Activated CD4-positive, alpha-beta T cell treated with anti-CD3 and anti-CD28 coated beads for 24 hours (primary cell): ENCODE measurements around the gene AKAP13.
A peak's percentile ranks its signal among the peaks of the same experiment; 100 is the strongest.
"Not testable (repeated sequence)": the region's sequence is repeated elsewhere in the genome, so short reads cannot be mapped to it uniquely, and the experiment has no call there.

Experiments used
- DNase-seq, 2 donors: peaks; one replicate each; pipeline ENCODE4 v3.0.0-alpha.2; 2020; ENCODE audit warnings: low read depth in 2 of 2

The AKAP13 gene, protein sequence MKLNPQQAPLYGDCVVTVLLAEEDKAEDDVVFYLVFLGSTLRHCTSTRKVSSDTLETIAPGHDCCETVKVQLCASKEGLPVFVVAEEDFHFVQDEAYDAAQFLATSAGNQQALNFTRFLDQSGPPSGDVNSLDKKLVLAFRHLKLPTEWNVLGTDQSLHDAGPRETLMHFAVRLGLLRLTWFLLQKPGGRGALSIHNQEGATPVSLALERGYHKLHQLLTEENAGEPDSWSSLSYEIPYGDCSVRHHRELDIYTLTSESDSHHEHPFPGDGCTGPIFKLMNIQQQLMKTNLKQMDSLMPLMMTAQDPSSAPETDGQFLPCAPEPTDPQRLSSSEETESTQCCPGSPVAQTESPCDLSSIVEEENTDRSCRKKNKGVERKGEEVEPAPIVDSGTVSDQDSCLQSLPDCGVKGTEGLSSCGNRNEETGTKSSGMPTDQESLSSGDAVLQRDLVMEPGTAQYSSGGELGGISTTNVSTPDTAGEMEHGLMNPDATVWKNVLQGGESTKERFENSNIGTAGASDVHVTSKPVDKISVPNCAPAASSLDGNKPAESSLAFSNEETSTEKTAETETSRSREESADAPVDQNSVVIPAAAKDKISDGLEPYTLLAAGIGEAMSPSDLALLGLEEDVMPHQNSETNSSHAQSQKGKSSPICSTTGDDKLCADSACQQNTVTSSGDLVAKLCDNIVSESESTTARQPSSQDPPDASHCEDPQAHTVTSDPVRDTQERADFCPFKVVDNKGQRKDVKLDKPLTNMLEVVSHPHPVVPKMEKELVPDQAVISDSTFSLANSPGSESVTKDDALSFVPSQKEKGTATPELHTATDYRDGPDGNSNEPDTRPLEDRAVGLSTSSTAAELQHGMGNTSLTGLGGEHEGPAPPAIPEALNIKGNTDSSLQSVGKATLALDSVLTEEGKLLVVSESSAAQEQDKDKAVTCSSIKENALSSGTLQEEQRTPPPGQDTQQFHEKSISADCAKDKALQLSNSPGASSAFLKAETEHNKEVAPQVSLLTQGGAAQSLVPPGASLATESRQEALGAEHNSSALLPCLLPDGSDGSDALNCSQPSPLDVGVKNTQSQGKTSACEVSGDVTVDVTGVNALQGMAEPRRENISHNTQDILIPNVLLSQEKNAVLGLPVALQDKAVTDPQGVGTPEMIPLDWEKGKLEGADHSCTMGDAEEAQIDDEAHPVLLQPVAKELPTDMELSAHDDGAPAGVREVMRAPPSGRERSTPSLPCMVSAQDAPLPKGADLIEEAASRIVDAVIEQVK (N-terminal part only)

GRCh38 chr15:85380217-85380811 is at the start of gene AKAP13:
Gene AKAP13, plus strand, starts transcription at chr15:85380603. Its CDS starts 105,118 bp downstream, at chr15:85485721.
- DNase-seq: peak; percentile 86 to 87

GRCh38 chr15:85330901-85331588 is 49.4 kb upstream of the AKAP13 start:
- DNase-seq: peak; percentile 37 to 57

GRCh38 chr15:85331655-85332285 is 48.6 kb upstream of the AKAP13 start:
- no peak for DNase-seq

DNA sequence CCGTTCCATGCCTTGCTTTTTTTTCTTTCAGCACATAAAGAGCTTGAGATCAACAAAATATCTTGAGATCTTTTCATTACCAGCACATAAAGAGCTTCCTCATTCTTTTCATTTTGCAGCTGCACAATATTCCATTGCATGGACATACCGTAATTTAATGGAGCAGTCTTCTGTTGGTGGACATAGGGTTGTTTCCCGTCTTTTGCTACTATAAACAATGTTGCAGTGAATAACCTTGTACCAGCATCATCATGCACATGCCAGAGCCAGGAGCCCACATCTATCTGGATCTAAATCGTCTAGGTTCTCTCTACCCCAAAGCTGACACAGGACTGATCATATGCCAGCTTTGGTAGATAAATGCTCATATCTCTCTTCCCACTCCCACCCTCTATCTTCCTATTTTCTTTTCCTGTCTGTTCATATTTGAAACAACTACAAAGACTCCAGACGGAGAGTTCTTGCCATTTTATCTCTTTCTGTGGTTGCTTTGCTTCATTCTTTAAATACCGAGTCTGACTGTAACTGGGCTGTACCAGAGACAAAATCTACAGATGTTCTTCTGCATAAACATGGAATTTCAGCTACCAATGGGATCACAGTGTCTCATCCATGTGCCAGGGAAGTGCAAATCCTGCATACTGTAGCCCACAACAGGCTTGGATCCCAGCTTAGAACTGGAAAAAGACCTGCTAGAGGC is 47.1 kb upstream of the AKAP13 start:
- no peak for DNase-seq

DNA sequence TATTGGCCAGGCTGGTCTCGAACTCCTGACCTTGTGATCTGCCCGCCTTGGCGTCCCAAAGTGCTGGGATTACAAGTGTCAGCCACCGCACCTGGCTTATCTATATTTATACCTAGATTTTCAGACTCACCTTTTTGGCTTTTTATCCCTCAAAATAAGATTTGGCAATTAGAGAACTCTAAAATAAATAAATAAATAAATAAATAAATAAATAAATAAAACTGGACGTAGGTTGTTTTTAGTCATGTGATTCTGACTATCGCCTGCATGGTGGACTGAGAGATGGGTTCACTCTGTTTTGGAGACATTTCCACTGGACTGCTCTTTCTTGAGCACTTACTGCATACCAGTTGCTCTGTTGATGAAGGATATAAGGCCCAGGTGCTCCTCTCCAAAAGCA is 46.2 kb upstream of the AKAP13 start:
- DNase-seq: no peak

DNA sequence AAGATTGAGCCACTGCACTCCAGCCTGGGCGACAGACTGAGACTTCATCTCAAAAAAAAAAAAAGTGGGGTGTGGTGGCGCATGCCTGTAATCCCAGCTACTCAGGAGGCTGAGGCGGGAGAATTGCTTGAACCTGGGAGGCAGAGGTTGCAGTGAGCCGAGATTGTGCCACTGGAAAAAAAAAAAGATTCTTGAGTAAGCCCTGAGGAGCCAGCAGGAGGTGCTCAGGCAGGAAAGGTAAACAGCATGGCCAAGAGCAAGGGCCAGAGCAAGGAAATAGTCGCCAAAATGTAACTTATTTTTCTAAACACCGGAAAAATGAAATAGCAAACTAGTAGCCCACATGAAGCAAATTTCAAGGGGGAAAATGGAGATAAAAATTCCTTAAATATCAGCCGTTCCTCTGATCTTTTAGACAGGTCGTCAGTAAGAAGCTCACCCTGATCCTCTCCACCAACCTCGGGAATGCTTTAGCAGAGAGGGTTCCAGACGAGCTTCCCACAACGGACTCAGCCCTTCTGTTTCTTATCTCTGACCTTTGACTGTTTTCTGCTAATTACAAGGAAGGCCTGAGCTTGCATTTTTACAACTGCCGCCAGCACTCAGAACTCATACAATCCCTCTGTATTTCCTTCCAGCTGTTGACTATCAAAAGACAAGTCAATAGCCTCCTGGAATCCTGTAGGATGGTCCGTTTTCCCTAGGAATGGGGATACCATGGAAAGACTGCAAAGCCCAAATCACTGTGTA is 45.0 kb upstream of the AKAP13 start:
- DNase-seq: no peak

DNA sequence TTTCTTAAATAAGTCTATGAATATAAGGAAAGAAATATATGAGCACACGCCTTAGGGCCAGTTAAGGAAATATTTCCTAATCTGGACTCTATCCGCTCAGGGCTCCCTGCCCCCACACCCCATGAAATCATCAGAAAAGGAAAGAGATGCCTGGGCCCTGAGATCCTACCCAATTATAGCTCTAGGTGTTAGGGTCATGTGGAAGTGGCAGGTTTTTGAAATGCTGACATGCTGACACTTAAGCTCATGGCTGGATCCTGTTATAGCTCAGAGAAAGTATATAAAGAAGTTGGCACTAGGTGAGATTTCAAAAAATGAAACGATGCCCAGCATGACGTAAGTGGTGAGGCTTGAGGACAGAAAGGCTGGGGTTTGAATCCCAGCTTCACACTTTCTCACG is 43.5 kb upstream of the AKAP13 start:
- no peak for DNase-seq

- DNase-seq: no peak
Observed at GRCh38 chr15:85337425-85338074, 42.9 kb upstream of the AKAP13 start.

DNA sequence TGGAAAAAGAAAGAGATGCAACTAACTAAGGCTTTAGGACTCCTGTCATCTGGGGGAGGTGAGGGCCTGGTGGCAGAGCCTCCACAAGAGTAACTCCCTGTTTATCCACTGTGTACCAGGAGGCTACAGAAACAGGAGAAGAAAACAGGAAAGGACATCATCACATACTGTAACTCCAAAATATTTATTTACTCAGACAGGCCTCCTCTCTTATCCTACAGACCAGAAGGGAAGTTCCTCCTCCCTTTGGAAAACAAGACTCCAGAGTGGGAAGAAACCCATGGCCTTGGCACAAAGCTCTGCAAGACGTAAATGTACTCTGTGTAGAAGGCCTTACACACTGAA is 40.1 kb upstream of the AKAP13 start:
- no peak for DNase-seq

DNA sequence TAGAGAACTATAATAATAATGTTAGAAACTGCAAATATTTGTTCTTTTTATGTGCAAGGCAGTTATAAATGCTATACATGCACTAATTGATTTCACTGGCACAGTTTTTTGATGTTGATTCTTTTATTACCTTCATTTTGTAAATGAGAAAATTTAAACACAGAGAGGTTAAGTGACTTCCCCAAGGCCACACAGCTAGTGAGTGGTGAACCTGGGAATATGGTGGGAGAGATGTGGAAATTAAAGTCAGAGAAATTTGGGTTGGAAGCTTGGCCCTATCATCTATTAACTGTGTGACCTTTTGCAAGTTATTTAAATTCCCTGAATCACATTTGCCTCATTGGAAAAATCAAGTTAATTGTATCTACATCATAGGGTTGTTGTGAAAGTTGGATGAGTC is 39.6 kb upstream of the AKAP13 start:
- DNase-seq: no peak

DNA sequence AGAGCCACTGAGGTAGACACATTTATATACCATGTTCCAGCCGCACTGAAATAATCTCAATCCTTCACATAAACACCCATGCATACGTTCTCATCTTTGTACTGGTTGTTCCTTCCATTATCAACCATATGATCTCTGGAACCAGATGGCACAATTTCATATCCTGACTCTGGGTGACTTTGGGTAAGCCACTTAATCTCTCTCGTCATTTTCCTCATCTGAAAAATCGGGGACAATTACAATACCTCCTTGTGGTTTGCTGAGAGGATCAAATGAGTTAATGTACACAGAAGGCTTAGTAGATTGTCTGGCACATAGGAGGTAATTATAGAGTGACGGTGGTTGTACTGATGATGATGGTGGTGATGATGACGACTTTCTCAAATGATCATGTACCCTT is 38.2 kb upstream of the AKAP13 start:
- DNase-seq: not testable (repeated sequence)

GRCh38 chr15:85343443-85343842 is 37.0 kb upstream of the AKAP13 start:
- not testable (repeated sequence) for DNase-seq

DNA sequence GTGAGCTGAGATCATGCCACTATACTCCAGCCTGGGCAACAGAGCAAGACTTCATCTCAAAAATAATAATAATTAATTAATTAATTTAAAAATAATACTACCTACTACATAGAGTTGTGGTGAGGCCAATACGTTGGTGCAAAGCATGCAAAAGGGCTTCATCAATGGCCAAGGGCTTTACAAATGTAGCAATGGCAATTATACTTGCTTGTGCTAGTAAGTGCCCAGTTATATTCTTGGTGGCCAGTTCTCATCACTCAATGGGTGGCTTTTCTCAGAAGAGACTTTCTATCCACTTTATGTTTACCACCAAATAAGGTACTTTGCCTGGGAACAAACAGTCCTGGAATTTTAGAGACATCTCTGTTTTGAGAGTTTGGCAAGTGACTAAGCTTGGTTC is 36.2 kb upstream of the AKAP13 start:
- DNase-seq: not testable (repeated sequence)

DNA sequence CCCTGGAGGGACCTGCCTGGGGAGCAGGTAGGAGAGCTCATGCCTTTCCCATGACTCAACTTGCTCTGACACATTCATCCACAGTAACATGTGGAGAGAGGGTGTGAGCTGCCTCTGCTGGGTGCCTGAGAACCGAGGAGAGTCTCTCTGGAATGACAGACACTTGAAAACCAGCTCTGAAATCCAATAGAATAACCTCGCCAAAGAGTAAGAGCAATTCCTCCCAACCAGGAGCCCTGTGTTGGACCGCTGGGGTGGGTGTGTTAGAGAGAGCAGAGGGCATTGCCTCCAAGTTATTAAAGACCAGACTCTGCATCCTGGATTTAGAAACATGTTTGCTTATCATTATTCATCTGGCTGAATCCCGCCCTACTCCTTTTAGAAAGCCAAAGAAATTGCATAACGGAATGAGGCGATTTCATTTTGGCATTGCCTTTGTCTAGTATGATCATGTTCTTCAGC is 35.7 kb upstream of the AKAP13 start:
- DNase-seq: not testable (repeated sequence)

DNA sequence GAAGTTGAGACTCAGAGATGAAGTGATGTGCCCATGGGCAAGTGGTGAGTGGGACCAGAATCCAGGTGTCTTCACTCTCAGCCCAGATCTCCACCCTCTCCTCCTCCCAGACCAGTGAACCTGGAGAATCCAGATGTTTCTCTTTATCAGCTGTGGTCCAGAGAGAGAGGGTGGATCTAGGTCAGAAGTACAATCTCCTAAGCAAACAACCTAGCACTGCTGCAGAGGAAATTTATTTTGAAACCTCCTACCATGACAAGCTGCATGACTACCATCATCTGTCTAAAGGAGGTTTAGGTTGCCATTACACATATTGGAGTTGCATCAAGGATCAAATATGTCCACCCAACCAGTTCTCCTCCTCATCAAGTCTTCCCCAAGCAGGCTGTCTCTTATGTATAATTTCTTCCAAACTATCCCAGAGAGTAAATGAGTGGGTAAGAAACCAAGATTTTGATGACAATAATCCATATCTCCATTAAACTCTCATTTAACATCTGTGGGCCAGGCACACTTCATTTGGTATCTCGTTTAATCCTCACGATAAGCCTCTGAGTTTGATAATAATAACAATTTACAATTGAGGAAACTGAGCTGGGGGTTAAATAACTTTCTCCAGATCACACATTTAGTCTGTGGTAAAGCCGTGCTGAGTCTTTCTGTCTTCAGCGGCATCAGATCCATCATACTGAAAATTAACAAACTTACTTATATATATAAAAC is 35.0 kb upstream of the AKAP13 start:
- not testable (repeated sequence) for DNase-seq

DNA sequence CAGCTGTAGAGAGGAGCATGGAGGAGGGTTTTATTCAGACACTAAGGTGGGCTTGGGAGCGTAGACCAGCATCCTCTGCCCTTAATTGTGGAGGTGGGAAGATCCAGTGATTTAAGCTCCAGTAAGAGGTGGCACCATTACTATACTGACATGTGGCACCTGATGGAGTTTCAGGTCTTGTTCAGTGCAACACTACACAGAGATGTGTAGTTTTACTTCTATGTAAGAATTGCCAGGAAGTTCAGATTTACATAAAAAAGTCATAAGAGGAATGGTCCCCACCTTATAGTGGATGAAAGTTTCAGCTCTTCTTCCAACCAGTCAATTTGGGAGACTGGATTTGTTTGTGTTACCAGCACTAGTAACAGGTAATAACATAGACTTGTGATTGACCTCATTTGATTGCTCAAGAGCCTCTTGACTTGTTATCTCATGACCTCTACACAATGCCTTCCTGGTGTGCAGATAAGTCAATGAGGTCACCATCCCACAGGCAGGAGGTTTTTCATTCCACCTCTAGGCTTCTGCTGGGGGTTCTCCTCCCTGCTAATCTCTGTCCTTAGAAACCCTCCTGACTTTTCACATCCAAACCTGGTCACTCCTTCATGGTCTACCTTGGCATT is 33.8 kb upstream of the AKAP13 start:
- not testable (repeated sequence) for DNase-seq

DNA sequence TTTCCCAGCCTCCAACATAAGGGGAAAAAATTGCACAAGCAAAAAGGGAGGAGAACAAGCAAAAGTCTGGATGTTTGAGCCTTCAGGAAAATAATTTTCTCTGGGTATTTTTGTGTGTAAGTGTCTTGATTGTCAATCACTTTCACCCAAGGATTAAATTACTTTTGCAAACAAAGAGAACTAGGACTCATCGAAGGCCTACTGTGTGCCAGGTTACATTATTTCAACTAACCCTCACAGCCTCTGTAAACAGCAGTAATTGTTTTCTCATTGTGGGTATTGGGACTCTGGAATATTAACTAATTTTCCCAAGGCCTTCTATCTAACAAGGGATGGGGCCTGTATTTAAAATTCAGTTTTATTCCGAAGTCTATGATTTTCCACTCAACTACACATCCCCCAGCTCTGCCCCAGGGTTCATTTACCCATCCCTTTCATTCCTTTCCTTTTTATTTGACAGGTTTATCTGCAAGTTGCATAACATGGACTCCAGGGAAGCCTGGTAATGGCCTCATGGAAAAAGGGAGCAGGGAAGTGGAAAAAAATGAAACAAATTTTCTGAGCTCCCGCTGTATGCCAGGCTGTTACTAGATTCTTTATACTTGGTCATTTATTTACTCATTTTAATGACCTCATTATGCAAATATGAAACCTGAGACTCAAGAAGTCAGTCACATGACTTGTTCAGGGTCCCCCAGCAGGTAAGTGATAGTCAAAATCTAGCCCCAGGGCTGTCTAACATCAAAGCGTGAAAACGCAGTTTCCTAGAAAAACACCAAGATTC is 32.9 kb upstream of the AKAP13 start:
- DNase-seq: not testable (repeated sequence)
